HG02884 (cell line): ENCODE data around the gene TTC9.

Experiments
- ATAC-seq: cut with Tn5 transposase; IDR thresholded peaks from one replicate; pipeline ENCODE4 v1.9.1; 2021; ENCODE audit warnings: mild to moderate bottlenecking, moderate library complexity; ENCODE audit not compliant: unreplicated experiment

Gene TTC9

GRCh38 chr14:70711451-70711850 is 69.7 kb downstream of the TTC9 start:
- ATAC-seq: no peak

GRCh38 chr14:70713096-70713495 is 71.4 kb downstream of the TTC9 start:
- ATAC-seq: no peak

DNA sequence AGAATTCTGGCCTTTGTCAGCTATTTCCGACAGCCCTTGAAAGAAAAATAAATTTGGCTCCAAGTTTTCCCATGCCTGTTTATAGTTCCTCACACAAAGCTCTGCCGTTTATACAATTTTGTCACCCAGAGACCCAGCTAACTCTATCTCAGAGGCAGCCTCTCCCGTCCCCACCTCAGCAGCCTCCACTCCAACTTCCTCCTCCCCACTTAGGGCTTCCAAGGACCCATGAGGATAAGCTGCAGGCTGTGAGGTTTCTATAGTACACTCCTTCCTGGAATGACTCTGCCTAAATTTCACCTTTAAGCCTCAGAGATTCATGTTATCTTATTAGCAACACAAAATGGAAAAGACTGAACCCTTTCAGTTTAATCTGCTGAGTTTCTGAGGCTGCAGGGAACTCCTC is 71.8 kb downstream of the TTC9 start:
- ATAC-seq: no peak

DNA sequence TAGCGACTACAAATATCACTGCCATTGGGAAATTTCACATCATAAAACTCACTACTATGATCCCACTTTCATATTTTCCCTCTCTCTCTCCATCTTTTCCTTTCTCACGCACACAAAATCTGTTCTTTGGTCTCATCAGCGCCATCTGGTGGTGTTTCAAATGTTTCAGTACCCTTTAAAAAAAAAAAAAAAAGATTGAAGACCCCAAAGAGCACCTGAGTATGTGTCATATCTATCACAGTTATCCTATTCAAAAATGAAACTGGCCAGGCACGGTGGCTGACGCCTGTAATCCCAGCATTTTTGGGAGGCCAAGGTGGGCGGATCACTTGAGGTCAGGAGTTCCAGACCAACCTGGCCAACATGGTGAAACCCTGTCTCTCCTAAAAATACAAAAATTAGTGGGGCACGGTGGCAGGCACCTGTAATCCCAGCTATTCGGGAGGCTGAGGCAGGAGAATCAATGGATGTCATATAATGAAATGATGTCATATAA is 72.4 kb downstream of the TTC9 start:
- ATAC-seq: no peak

DNA sequence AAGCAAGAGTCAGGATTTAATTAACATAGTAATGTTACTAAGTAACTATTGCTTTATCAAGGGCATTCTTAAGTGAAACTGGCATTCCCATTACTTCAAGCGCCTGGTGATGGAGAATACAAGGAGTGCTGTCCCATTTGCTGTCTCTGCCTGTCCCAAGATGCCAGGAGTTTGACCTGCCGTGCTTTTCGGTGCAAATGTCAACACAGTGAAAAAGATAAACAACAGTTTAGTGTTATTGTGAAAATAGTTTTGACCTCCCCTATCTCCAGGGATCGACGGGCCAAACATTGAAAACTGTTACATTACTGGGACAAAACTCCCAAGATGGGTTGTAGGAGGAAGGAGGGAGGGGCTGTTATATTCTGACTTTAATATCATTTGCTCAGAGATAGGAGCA is 74.8 kb downstream of the TTC9 start:
- no peak for ATAC-seq

GRCh38 chr14:70716958-70717357 is 75.2 kb downstream of the TTC9 start:
- no peak for ATAC-seq

GRCh38 chr14:70718383-70719118 is 76.8 kb downstream of the TTC9 start:
- no peak for ATAC-seq

- ATAC-seq: no peak
Measured at GRCh38 chr14:70721542-70721941, 79.8 kb downstream of the TTC9 start.

DNA sequence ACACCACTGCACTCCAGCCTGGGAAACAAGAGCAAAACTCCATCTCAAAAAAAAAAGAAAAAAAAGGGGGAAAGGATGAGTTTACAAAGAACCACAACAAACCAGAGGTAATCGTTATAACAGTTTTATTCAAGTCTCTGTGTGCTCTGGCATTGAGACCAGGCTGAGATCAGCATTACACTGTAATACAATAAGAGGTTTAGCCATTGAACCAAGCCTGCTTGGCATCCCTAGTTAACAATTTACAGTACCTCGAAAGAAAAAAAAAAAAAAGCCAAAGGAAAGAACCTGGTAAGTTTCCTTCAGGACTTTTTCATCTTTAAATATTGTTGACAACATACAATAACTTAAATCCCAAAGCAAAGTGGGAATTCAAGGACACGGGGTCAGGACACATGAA is 80.7 kb downstream of the TTC9 start:
- no peak for ATAC-seq

DNA sequence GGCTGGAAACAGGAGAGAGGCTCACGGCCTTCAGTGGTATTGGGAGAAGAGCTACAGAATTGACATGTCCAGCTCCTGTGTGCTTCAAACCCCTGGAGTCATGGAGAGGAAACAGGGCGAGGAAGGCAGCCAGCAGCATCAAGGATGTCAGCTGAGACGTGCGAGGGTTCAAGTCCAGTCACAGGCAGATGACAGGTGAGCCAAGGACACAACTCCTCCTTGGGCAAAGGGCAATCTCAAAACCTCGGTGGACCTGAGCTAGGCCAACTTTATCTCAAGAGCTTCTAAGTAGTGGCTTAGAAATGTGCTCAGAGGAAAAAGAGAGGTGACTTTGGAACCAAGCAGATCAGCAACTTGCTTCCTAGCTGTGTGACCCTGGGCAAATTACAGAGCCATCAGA is 81.6 kb downstream of the TTC9 start:
- ATAC-seq: no peak

DNA sequence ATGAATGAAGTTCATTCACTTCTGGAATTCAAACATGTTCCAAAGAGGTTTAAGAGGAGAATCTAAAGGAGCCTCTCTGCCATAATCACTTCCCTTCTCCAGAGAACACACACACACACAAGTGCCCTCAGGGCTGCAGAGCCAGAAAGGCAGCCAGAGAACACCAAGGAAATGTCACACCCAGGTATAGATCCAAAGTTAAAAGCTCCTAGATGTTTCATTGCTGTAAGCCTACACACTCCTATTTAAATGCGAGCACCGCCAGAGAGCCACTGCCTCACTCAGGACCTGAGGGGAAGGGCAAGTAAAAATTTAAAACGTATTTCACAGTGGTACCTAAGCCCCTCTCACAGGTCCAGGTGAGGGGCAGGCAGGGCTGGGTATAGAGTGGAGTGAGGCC is 82.4 kb downstream of the TTC9 start:
- no peak for ATAC-seq

DNA sequence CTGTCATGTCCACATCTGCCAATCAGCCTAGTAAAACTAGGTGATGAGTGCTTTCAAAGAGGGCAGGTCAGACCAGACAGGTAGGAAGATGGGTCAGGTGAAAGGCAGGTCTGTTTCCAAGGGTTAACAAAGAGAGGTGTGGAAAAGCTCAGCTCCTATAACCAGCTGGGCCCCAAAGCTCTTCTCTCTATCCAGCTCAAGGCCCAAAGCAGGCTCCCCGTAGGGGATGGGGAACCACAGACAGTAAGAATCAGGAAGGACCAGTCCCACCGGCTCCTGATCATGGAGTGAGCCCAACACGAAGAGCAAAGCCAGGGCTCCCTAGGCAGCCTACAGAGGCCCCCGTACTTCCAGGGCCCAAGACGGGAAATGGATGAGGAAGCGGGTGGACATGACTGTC is 83.2 kb downstream of the TTC9 start:
- no peak for ATAC-seq
